Chondrocyte (in vitro differentiated cells): ENCODE measurements around the gene PPP1R27. TPM values are rescaled to one million over a fixed set of nuclear protein-coding genes. Genes with fewer than 3 reads are reported as not detected.

Experiments used
- DNase-seq: peaks from one replicate; pipeline ENCODE4 v3.0.0; 2021; ENCODE audit warnings: mixed read lengths, low spot score
- H3K27ac Mint-ChIP-seq: one replicate; pipeline ENCODE4 v1.8.0; 2021; ENCODE audit warnings: mild to moderate bottlenecking, moderate library complexity, mixed read lengths; ENCODE audit not compliant: unreplicated experiment
- H3K27me3 Mint-ChIP-seq: 2 replicates; pipeline ENCODE4 v1.8.0; 2021; ENCODE audit warnings: low read depth, mixed read lengths
- H3K36me3 Mint-ChIP-seq: 2 replicates; pipeline ENCODE4 v1.8.0; 2021; ENCODE audit warnings: low read depth, mixed read lengths
- H3K4me1 Mint-ChIP-seq: 2 replicates; pipeline ENCODE4 v1.8.0; 2021; ENCODE audit warnings: low read depth, mild to moderate bottlenecking, mixed read lengths
- H3K4me3 Mint-ChIP-seq: one replicate; pipeline ENCODE4 v1.8.0; 2021; ENCODE audit warnings: mild to moderate bottlenecking, moderate library complexity, mixed read lengths; ENCODE audit not compliant: unreplicated experiment
- H3K9me3 Mint-ChIP-seq: 2 replicates; pipeline ENCODE4 v1.8.0; 2021; ENCODE audit warnings: low read depth, mixed read lengths
- CTCF ChIP-seq: fragments of 200-600 bp; sonication (generic); IDR thresholded peaks from 2 replicates; pipeline ENCODE4 v1.5.0; 2021; ENCODE audit warnings: antibody characterized with exemption, mild to moderate bottlenecking, moderate library complexity
- total RNA-seq: library from RNA; stranded (reverse); gene quantifications from 3 replicates; pipeline ENCODE4 v1.2.1, GENCODE V29; 2021

PPP1R27 gene
- total RNA-seq, 1 donor from 2014 or later: not detected

DNA sequence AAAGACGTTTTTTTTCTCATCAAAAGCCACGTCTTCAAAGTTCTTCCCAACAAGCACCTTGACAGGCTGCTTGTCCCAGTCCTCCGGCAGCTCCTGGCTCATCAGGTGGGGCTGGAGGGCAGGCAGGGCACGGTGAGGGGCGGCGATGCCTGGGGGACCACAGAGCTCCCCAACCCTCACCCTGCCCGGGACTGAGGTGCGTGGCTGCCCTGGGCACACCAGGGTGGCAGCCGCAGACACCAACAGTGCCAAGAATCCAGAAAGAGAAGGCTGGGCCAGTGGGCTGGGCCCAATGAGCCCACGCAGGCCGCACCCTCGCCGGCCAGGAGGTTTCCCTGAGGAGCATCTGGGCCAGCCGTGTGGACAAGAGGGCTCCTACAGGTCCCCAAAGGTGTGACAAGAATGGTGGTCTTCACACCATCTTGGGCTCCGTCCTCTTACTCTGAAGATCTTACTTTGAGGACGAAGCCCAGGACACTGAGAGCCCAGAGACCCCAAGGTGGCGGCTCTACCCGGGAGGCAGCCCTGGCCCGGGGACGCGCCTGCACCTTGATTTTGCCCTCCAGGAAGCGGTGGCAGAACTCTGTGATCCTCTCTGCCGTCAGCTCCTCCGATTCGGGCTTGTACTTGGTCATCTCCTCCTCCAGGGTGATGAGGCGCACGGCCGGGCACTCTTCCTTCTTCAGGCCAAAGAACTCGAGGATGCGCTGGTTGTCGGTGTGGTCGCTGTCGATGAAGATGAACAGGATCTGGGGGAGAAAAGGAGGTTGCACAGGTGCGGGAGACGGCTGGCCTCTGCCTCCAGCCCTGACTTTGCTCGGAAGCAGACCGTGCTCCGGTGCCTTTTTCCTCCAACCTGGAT is 11.3 kb upstream of the PPP1R27 start:
- Mint-ChIP-seq H3K27me3 (no peaks in the 10 kb centered on the region), H3K36me3 (peaks cover 22% of the 10 kb centered on the region), H3K9me3 (no peaks in the 10 kb centered on the region), H3K4me3 (no peak overlapping the region), H3K27ac (no peak overlapping the region), H3K4me1 (no peaks in the 10 kb centered on the region)
- DNase-seq: no peak
- no peak for TF ChIP-seq CTCF

- no peaks in the 10 kb centered on the region for H3K27me3 Mint-ChIP-seq
- no peak overlapping the region for H3K4me3 Mint-ChIP-seq
- peaks cover 22% of the 10 kb centered on the region for H3K36me3 Mint-ChIP-seq
- no peaks in the 10 kb centered on the region for H3K4me1 Mint-ChIP-seq
- H3K27ac Mint-ChIP-seq: no peak overlapping the region
- no peak for DNase-seq
- no peak for TF ChIP-seq CTCF
- H3K9me3 Mint-ChIP-seq: no peaks in the 10 kb centered on the region
These were observed 10.5 kb upstream of the PPP1R27 start for GRCh38 chr17:81845361-81845760.

- Mint-ChIP-seq H3K27ac (peak overlapping the region; percentile 41), H3K36me3 (peaks cover 22% of the 10 kb centered on the region), H3K9me3 (no peaks in the 10 kb centered on the region), H3K27me3 (no peaks in the 10 kb centered on the region), H3K4me1 (no peaks in the 10 kb centered on the region), H3K4me3 (no peak overlapping the region)
- DNase-seq: no peak
- no peak for TF ChIP-seq CTCF
These were observed 10.0 kb upstream of the PPP1R27 start for GRCh38 chr17:81844887-81845286.

DNA sequence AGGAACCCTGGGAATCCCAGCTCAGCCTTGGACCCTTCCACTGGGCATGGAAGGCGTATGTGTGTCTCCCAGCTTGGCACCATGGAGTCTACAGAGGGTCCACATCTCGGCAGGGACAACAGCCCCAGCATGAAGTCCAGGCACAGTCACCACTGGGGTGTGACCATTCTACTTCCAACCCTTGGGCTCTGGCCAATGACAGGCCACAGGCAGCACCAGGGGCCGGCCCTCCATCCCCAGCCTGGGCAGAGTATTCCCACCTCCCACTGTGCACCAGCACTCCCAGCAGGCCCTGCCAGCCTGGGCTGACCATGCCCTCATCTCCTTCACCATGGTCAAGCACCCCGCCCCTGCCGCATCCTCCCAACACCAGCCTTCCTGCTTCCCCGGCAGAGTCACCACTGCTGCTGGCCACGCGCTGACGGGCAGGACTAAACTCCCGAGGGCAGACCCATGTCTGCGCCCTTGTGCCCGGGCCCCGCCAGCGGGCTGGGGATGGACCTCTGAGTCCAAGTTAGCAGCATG is 9.5 kb upstream of the PPP1R27 start:
- Mint-ChIP-seq H3K36me3 (peaks cover 22% of the 10 kb centered on the region), H3K4me1 (no peaks in the 10 kb centered on the region), H3K27ac (peak overlapping the region; percentile 41), H3K27me3 (no peaks in the 10 kb centered on the region), H3K9me3 (no peaks in the 10 kb centered on the region), H3K4me3 (no peak overlapping the region)
- no peak for TF ChIP-seq CTCF
- peak; percentile 90 for DNase-seq

DNA sequence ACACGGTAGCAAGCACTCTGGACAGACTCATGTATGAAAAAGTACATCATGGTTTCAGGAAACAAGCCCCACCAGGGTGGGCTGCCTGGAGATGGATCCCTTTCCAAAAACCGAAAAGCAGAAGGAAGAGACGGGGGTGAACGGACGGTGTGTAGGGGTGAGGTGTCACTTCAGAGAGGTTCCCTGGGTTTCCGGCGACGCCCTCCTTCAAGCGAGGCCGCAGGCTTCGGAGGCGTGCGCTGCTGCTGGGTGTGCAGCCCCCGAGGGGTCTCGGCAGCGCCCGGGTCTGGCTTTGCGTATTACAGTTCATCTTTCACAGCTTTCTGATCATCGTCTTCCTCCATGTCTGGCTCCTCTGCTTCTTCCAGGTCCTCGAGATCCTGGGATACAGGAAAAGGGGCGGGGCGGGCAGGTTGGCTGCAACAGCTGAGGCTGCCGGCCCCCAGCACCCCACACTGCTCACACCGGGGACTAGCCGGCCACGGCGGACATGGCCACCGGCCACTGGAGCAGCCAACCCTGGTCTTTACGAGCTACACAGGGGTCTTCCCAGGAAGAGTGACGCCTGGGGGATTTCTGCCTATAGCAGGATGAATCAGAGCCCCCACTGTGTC is 9.0 kb upstream of the PPP1R27 start:
- no peaks in the 10 kb centered on the region for H3K27me3 Mint-ChIP-seq
- H3K27ac Mint-ChIP-seq: no peak overlapping the region
- H3K36me3 Mint-ChIP-seq: peaks cover 22% of the 10 kb centered on the region
- H3K9me3 Mint-ChIP-seq: no peaks in the 10 kb centered on the region
- DNase-seq: no peak
- H3K4me1 Mint-ChIP-seq: no peaks in the 10 kb centered on the region
- no peak overlapping the region for H3K4me3 Mint-ChIP-seq
- no peak for TF ChIP-seq CTCF
